ENCODE measurements around the gene APLNR. TPM values are rescaled to one million over a fixed set of nuclear protein-coding genes. Genes with fewer than 3 reads are reported as not detected.

Gene APLNR
- total RNA-seq, 1 experiment from 2014 or later, result 0.66 TPM

DNA sequence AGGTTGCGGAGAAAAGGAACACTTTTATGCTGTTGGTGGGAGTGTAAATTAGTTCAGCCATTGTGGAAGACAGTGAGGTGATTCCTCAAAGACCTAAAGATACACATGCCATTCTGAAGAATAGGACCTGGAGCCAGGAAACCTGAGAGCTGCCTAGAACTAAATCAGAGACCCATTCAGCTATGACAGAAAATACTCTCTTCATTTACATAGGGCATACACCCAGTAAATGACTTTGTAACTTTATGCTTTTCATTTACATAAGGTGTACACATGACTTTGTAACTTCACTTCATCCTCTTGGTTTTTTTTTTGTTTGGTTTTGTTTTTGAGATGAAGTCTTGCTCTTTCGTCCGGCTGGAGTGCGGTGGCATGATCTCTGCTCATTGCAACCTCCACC lies 25.1 kb upstream of the APLNR start (continued):
- TF ChIP-seq, protein P1, sequence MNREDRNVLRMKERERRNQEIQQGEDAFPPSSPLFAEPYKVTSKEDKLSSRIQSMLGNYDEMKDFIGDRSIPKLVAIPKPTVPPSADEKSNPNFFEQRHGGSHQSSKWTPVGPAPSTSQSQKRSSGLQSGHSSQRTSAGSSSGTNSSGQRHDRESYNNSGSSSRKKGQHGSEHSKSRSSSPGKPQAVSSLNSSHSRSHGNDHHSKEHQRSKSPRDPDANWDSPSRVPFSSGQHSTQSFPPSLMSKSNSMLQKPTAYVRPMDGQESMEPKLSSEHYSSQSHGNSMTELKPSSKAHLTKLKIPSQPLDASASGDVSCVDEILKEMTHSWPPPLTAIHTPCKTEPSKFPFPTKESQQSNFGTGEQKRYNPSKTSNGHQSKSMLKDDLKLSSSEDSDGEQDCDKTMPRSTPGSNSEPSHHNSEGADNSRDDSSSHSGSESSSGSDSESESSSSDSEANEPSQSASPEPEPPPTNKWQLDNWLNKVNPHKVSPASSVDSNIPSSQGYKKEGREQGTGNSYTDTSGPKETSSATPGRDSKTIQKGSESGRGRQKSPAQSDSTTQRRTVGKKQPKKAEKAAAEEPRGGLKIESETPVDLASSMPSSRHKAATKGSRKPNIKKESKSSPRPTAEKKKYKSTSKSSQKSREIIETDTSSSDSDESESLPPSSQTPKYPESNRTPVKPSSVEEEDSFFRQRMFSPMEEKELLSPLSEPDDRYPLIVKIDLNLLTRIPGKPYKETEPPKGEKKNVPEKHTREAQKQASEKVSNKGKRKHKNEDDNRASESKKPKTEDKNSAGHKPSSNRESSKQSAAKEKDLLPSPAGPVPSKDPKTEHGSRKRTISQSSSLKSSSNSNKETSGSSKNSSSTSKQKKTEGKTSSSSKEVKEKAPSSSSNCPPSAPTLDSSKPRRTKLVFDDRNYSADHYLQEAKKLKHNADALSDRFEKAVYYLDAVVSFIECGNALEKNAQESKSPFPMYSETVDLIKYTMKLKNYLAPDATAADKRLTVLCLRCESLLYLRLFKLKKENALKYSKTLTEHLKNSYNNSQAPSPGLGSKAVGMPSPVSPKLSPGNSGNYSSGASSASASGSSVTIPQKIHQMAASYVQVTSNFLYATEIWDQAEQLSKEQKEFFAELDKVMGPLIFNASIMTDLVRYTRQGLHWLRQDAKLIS (CRISPR knock-in tag; IDR thresholded peaks at IDR 0.05; ENCODE audit: borderline replicate concordance), result no peak
- TF ChIP-seq, protein P2, sequence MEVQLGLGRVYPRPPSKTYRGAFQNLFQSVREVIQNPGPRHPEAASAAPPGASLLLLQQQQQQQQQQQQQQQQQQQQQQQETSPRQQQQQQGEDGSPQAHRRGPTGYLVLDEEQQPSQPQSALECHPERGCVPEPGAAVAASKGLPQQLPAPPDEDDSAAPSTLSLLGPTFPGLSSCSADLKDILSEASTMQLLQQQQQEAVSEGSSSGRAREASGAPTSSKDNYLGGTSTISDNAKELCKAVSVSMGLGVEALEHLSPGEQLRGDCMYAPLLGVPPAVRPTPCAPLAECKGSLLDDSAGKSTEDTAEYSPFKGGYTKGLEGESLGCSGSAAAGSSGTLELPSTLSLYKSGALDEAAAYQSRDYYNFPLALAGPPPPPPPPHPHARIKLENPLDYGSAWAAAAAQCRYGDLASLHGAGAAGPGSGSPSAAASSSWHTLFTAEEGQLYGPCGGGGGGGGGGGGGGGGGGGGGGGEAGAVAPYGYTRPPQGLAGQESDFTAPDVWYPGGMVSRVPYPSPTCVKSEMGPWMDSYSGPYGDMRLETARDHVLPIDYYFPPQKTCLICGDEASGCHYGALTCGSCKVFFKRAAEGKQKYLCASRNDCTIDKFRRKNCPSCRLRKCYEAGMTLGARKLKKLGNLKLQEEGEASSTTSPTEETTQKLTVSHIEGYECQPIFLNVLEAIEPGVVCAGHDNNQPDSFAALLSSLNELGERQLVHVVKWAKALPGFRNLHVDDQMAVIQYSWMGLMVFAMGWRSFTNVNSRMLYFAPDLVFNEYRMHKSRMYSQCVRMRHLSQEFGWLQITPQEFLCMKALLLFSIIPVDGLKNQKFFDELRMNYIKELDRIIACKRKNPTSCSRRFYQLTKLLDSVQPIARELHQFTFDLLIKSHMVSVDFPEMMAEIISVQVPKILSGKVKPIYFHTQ (CRISPR knock-in tag; IDR thresholded peaks at IDR 0.05), result no peak
- no peak for TF ChIP-seq NR2C2 (CRISPR knock-in tag; IDR thresholded peaks at IDR 0.05)
- TF ChIP-seq, protein P3, sequence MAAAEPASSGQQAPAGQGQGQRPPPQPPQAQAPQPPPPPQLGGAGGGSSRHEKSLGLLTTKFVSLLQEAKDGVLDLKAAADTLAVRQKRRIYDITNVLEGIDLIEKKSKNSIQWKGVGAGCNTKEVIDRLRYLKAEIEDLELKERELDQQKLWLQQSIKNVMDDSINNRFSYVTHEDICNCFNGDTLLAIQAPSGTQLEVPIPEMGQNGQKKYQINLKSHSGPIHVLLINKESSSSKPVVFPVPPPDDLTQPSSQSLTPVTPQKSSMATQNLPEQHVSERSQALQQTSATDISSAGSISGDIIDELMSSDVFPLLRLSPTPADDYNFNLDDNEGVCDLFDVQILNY (CRISPR knock-in tag; IDR thresholded peaks at IDR 0.05), result no peak
- no peak for TF ChIP-seq ZNF138 (CRISPR knock-in tag; conservative IDR thresholded peaks at IDR 0.05)
- no peak for TF ChIP-seq CREB1 (CRISPR knock-in tag; IDR thresholded peaks at IDR 0.05)
- TF ChIP-seq, protein P4, sequence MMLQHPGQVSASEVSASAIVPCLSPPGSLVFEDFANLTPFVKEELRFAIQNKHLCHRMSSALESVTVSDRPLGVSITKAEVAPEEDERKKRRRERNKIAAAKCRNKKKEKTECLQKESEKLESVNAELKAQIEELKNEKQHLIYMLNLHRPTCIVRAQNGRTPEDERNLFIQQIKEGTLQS (CRISPR knock-in tag; conservative IDR thresholded peaks at IDR 0.05), result no peak
- no peak for TF ChIP-seq TEAD1 (CRISPR knock-in tag; IDR thresholded peaks at IDR 0.05)
- TF ChIP-seq IRF2 (CRISPR knock-in tag; IDR thresholded peaks at IDR 0.05; ENCODE audit: borderline replicate concordance, low read depth), result no peak
- TF ChIP-seq, protein P5, sequence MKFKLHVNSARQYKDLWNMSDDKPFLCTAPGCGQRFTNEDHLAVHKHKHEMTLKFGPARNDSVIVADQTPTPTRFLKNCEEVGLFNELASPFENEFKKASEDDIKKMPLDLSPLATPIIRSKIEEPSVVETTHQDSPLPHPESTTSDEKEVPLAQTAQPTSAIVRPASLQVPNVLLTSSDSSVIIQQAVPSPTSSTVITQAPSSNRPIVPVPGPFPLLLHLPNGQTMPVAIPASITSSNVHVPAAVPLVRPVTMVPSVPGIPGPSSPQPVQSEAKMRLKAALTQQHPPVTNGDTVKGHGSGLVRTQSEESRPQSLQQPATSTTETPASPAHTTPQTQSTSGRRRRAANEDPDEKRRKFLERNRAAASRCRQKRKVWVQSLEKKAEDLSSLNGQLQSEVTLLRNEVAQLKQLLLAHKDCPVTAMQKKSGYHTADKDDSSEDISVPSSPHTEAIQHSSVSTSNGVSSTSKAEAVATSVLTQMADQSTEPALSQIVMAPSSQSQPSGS (CRISPR knock-in tag; IDR thresholded peaks at IDR 0.05; ENCODE audit: borderline replicate concordance, low read depth), result no peak

DNA sequence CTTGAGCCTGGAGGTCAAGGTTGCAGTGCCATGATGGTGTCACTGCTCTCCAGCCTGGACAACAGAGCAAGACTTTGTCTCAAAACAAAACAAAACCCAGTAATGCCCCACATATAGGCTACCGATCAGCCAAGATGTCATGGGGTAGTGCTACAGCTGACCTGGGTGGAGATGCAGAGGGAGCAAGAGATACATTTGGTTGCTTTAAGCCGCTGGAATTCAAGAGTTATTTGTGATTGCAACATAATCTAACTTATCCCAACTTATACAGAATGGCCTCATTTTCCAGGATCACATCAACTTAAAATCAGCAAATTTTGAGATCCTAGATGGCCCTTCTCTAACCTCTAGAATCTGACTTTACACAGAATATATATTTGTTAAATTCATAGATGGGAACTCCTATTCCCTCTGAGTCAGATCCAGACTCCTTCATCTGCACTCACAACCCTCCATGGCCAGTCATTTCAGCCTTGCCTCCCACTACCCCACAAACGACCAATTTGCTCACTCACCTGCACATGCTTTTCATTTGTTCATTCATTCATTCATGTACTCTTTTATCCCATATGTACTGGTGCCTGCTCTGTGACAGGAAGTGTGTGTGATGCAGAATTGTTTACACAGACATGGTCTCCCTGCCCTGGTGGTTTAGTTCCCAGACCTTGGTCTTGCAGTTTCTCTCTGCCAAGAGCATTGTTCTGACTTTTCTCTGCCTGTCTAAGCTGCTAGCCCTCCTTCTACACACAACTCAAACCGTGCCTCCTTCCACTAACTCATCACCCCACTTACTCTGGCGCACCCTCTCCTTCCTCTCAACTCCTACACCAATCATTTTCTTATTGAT lies 24.1 kb upstream of the APLNR start:
- ChIA-PET CTCF (interaction anchor here (0.9 to 2.1 kb wide), 3 partner anchors 12 to 130 kb away, joined by 3 to 16 read pairs (median 3); no protein-coding TSS in a partner anchor), POLR2A (no interaction called here)
- H3K36me3 Mint-ChIP-seq, result peaks cover 21% of the 10 kb centered on the region
- ATAC-seq (no peak), DNase-seq (ENCODE audit: low spot score) (no peak)
- peaks cover 4% of the 10 kb centered on the region; the same call in 1 of the 2 replicates for H3K27me3 Mint-ChIP-seq (ENCODE audit: low read depth)
- H3K27ac Mint-ChIP-seq, result peak overlapping the region; percentile 29
- H3K4me1 Mint-ChIP-seq, result peaks cover 31% of the 10 kb centered on the region
- H3K9me3 Mint-ChIP-seq, result peaks cover 42% of the 10 kb centered on the region
- TF ChIP-seq CBFB (CRISPR knock-in tag; IDR thresholded peaks at IDR 0.05; ENCODE audit: low read depth), result no peak
- TF ChIP-seq ZNF121 (CRISPR knock-in tag; IDR thresholded peaks at IDR 0.05), result peak; percentile 14; the same call in 1 of the 2 replicates
- H3K4me3 Mint-ChIP-seq, result no peak overlapping the region

DNA sequence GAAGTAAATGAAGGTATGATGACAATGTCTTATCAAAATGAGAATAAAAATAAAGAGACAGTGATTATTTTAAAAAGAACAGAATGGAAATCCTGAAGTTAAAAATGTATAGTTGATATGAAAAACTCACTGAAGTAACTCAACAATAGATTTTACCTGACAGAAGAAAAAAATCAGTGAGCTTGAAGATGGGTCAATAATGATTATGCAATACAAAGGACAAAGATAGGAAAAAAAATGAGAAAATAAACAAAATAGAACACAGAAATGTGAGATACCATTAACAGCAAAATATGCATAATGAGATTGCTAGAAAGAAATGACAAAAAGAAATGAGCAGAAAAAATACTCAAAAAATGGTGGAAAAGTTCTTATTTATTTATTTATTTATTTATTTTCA lies 19.1 kb upstream of the APLNR start:
- TF ChIP-seq SOX15 (CRISPR knock-in tag; IDR thresholded peaks at IDR 0.05) (no peak), JUN (CRISPR knock-in tag; IDR thresholded peaks at IDR 0.05) (no peak), SMAD4 (CRISPR knock-in tag; IDR thresholded peaks at IDR 0.05) (no peak)
- TF ChIP-seq, protein P3 (CRISPR knock-in tag; IDR thresholded peaks at IDR 0.05), result no peak
- TF ChIP-seq, protein P1 (CRISPR knock-in tag; IDR thresholded peaks at IDR 0.05; ENCODE audit: borderline replicate concordance), result no peak
- Mint-ChIP-seq H3K27me3 (ENCODE audit: low read depth) (no peaks in the 10 kb centered on the region), H3K27ac (no peak overlapping the region), H3K9me3 (peaks cover 21% of the 10 kb centered on the region), H3K4me3 (no peak overlapping the region), H3K4me1 (peaks cover 5% of the 10 kb centered on the region; the same call in 1 of the 2 replicates), H3K36me3 (no peaks in the 10 kb centered on the region; the same call in none of the 2 replicates)
- no peak for ATAC-seq
- DNase-seq (ENCODE audit: low spot score), result no peak
- CTCF ChIA-PET, result no interaction called here
- POLR2A ChIA-PET, result no interaction called here
